Stimulated activated CD8-positive, alpha-beta memory T cell treated with anti-CD3 and anti-CD28 coated beads, Interleukin-15, amount 100 ng/mL, for 48 hours (primary cell): ENCODE measurements around the gene NSUN6.

ENCODE experiments used
- DNase-seq, 2 donors: peaks; one replicate each; pipeline ENCODE4 v3.0.0-alpha.2; 2020; ENCODE audit warnings: low read depth in 2 of 2

NSUN6 gene

GRCh38 chr10:18563003-18563726 is 88.2 kb downstream of the NSUN6 start:
- DNase-seq: no peak

GRCh38 chr10:18561861-18562551 is 89.4 kb downstream of the NSUN6 start:
- DNase-seq: no peak

- no peak for DNase-seq
Measured at GRCh38 chr10:18557960-18558359, 93.4 kb downstream of the NSUN6 start.

- no peak for DNase-seq
Measured at GRCh38 chr10:18556522-18557147, 94.8 kb downstream of the NSUN6 start.

GRCh38 chr10:18554479-18554878 is 96.9 kb downstream of the NSUN6 start:
- DNase-seq: no peak

- no peak for DNase-seq
Measured at GRCh38 chr10:18551473-18551872, 99.9 kb downstream of the NSUN6 start.

- no peak for DNase-seq
Measured at GRCh38 chr10:18549105-18549504, 102.3 kb downstream of the NSUN6 start.

- DNase-seq: no peak
Measured at GRCh38 chr10:18545621-18546305, 105.6 kb downstream of the NSUN6 start.

- no peak for DNase-seq
Measured at GRCh38 chr10:18542832-18543231, 108.6 kb downstream of the NSUN6 start.

GRCh38 chr10:18540195-18540594 is 111.2 kb downstream of the NSUN6 start:
- no peak for DNase-seq

- DNase-seq: no peak
Measured at GRCh38 chr10:18539335-18539734, 112.1 kb downstream of the NSUN6 start.

- DNase-seq: no peak
Measured at GRCh38 chr10:18533896-18534295, 117.5 kb downstream of the NSUN6 start.

GRCh38 chr10:18532881-18533535 is 118.4 kb downstream of the NSUN6 start:
- DNase-seq: no peak

- DNase-seq: no peak
Measured at GRCh38 chr10:18528292-18528691, 123.1 kb downstream of the NSUN6 start.

- no peak for DNase-seq
Measured at GRCh38 chr10:18527687-18528086, 123.7 kb downstream of the NSUN6 start.

GRCh38 chr10:18523858-18524257 is 127.5 kb downstream of the NSUN6 start:
- no peak for DNase-seq

- DNase-seq: no peak
Measured at GRCh38 chr10:18523025-18523424, 128.4 kb downstream of the NSUN6 start.

GRCh38 chr10:18516851-18517250 is 134.5 kb downstream of the NSUN6 start:
- no peak for DNase-seq

- DNase-seq: no peak
Measured at GRCh38 chr10:18514537-18514936, 136.8 kb downstream of the NSUN6 start.

- DNase-seq: no peak
Measured at GRCh38 chr10:18508587-18508986, 142.8 kb downstream of the NSUN6 start.

GRCh38 chr10:18505456-18506118 is 145.8 kb downstream of the NSUN6 start:
- DNase-seq: no peak
